Kidney tubule cell (primary cell): ENCODE data around the gene TMOD1.

Source experiments
- DNase-seq: peaks from one replicate; pipeline ENCODE4 v3.0.0-alpha.2; 2018; ENCODE audit warnings: low spot score

The TMOD1 gene

GRCh38 chr9:97638666-97639065 is 137.2 kb downstream of the TMOD1 start:
- DNase-seq, result no peak

GRCh38 chr9:97640325-97640724 is 138.9 kb downstream of the TMOD1 start:
- no peak for DNase-seq

- no peak for DNase-seq
Observed at GRCh38 chr9:97645720-97646119, 144.3 kb downstream of the TMOD1 start.

- no peak for DNase-seq
Observed at GRCh38 chr9:97647996-97648395, 146.5 kb downstream of the TMOD1 start.
